HepG2 (cell line): ENCODE measurements around the gene DHX30. TPM values are rescaled to one million over a fixed set of nuclear protein-coding genes. Genes with fewer than 3 reads are reported as not detected.

Experiments used
- CEBPB ChIP-seq: IDR thresholded peaks from 2 replicates; pipeline ENCODE4 v1.6.1; 2011; ENCODE audit warnings: low read depth, low read length, improper control_type of control experiment, borderline replicate concordance
- FOXC1 ChIP-seq: sonication (generic); formaldehyde crosslinking; IDR thresholded peaks from 2 replicates; pipeline ENCODE4 v1.8.0; 2022; ENCODE audit warnings: mild to moderate bottlenecking, missing genetic modification reagents, borderline replicate concordance
- GLI4 ChIP-seq: sonication (generic); formaldehyde crosslinking; IDR thresholded peaks from 2 replicates; pipeline ENCODE4 v1.5.1; 2020; ENCODE audit warnings: missing genetic modification reagents, mild to moderate bottlenecking, moderate library complexity, borderline replicate concordance
- HCFC1 ChIP-seq: fragments of 150-350 bp; IDR thresholded peaks from 2 replicates; pipeline ENCODE4 v1.6.1; 2014; ENCODE audit warnings: low read depth, low read length
- HNRNPK ChIP-seq: fragments of 200-400 bp; formaldehyde crosslinking; IDR thresholded peaks from 2 replicates; pipeline ENCODE4 v1.6.1; 2018; ENCODE audit warnings: low read length, low read depth, moderate library complexity, mild to moderate bottlenecking; ENCODE audit not compliant: poor library complexity, severe bottlenecking
- IKZF4 ChIP-seq: sonication (generic); formaldehyde crosslinking; IDR thresholded peaks from 2 replicates; pipeline ENCODE4 v1.5.1; 2020; ENCODE audit warnings: borderline replicate concordance, mild to moderate bottlenecking, low read depth, missing genetic modification reagents; ENCODE audit errors: not compliant biosample characterization
- MIER2 ChIP-seq: IDR thresholded peaks from 2 replicates; pipeline ENCODE4 v1.6.1; 2016; ENCODE audit warnings: missing biosample characterization, missing genetic modification reagents
- RCOR2 ChIP-seq: IDR thresholded peaks from 2 replicates; pipeline ENCODE4 v1.6.1; 2016; ENCODE audit warnings: missing biosample characterization, missing genetic modification reagents
- RFX3 ChIP-seq: IDR thresholded peaks from 2 replicates; pipeline ENCODE4 v1.6.1; 2016; ENCODE audit warnings: missing biosample characterization, missing genetic modification reagents
- STAG1 ChIP-seq: sonication (generic); formaldehyde crosslinking; IDR thresholded peaks from 2 replicates; pipeline ENCODE4 v1.4.0; 2020; ENCODE audit warnings: missing genetic modification reagents
- ZBED4 ChIP-seq: sonication (generic); formaldehyde crosslinking; IDR thresholded peaks from 2 replicates; pipeline ENCODE4 v1.4.0; 2020; ENCODE audit warnings: missing genetic modification reagents, borderline replicate concordance
- ZBTB37 ChIP-seq: sonication (generic); formaldehyde crosslinking; IDR thresholded peaks from 2 replicates; pipeline ENCODE4 v1.4.0; 2020; ENCODE audit warnings: mild to moderate bottlenecking, missing genetic modification reagents
- ZNF260 ChIP-seq: sonication (generic); formaldehyde crosslinking; IDR thresholded peaks from 2 replicates; pipeline ENCODE4 v1.4.0; 2020; ENCODE audit warnings: missing genetic modification reagents, low read depth, mild to moderate bottlenecking, borderline replicate concordance
- ZNF382 ChIP-seq: sonication (generic); formaldehyde crosslinking; IDR thresholded peaks from 2 replicates; pipeline ENCODE4 v1.5.0; 2020; ENCODE audit warnings: missing genetic modification reagents, mild to moderate bottlenecking, borderline replicate concordance
- ZNF563 ChIP-seq: sonication (generic); formaldehyde crosslinking; IDR thresholded peaks from 2 replicates; pipeline ENCODE4 v1.8.0; 2022; ENCODE audit warnings: mild to moderate bottlenecking, moderate library complexity, missing genetic modification reagents
- ZNF589 ChIP-seq: sonication (generic); formaldehyde crosslinking; conservative IDR thresholded peaks from 2 replicates; pipeline ENCODE4 v1.8.0; 2022; ENCODE audit warnings: mild to moderate bottlenecking, moderate library complexity, missing genetic modification reagents
- ZSCAN31 ChIP-seq: sonication (generic); formaldehyde crosslinking; IDR thresholded peaks from 2 replicates; pipeline ENCODE4 v1.5.0; 2020; ENCODE audit warnings: low read depth, mild to moderate bottlenecking, missing genetic modification reagents
- polyA plus RNA-seq, 8 experiments: library from polyadenylated mRNA; depleted of rRNA in 3 of 8; stranded (reverse) in 7 of 8; unstranded in 1 of 8; fragments of >200 nt; fragmentation: Illumina TruSeq in 4 of 8; extraction: Trizol in 4 of 8; gene quantifications; 2 replicates each; pipeline versions ENCODE4 v1.2.1 to v1.2.3, GENCODE V29; 2011 to 2016; ENCODE audit warnings: low read depth in 4 of 8, missing spikeins in 1 of 8, mixed read lengths in 1 of 8; ENCODE audit not compliant: insufficient read depth in 1 of 8
- total RNA-seq, 5 experiments: library from RNA; depleted of rRNA; stranded (reverse); fragments of >200 nt; fragmentation: Illumina TruSeq; extraction: Trizol; gene quantifications; 2 replicates each; pipeline ENCODE4 v1.2.3, GENCODE V29; 2016; ENCODE audit warnings: low read depth in 1 of 5
- TF ChIP-seq, protein P1 (sequence below): sonication (generic); formaldehyde crosslinking; IDR thresholded peaks from 2 replicates; pipeline ENCODE4 v1.8.0; 2022; ENCODE audit warnings: missing genetic modification reagents, mild to moderate bottlenecking, borderline replicate concordance
- TF ChIP-seq, protein P2 (sequence below): IDR thresholded peaks from 2 replicates; pipeline ENCODE4 v1.6.1; 2012; ENCODE audit warnings: low read depth, low read length, improper control_type of control experiment

The DHX30 gene
- total and polyA plus RNA-seq, 2 of the 13 experiments (the other 11 are each of a cell fraction or from before 2014, with no cell fraction given): 30.6 to 59.4 TPM

DNA sequence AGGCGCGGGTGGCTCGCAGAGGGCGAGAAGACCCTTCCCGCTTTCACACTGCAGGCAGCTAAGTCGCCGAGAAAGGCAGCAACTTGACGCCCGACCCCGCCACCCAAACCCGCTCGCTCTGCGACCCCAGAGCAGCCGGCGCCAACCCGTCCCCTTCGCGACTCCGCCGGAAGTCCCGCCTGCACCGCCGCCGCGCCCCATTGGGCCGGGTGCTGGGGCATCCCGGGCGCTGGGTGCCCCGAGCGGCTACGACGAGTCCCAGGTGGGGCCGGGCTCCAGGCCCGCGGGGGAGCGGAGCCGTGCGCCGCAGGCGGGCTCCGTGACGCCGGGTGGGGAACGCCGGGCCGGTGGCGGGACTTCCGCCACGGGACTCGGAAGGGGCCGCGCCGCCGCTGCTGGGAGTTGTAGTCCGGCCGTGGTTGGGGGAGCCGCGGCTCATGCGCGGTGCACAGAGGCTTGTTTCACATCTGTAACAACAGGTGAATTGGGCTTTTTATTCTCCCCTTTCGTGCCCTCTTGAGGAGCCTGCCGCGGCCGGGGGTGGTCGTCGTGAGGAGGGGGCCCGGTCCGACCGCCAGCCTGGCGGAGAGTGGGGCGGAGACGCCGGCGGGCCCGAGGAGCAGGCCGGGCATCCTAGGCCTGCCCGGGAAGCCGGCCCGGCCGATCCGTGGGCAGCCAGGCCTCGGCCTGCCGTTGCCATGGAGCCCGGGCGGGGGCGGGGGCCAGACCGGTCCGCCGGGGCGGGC lies at the start of gene DHX30 (continued):
- TF ChIP-seq ZBTB37 (CRISPR knock-in tag): no peak
- peak; percentile 55 for TF ChIP-seq HNRNPK
- peak; percentile 41 for TF ChIP-seq ZNF563 (CRISPR knock-in tag)
- no peak for TF ChIP-seq RFX3
- no peak for TF ChIP-seq ZSCAN31 (CRISPR knock-in tag)
- peak; percentile 86 for TF ChIP-seq IKZF4
- no peak for TF ChIP-seq RCOR2 (CRISPR knock-in tag)
- TF ChIP-seq ZNF260 (CRISPR knock-in tag): no peak
- no peak for TF ChIP-seq FOXC1 (CRISPR knock-in tag)
- peak; percentile 63; the same call in 1 of the 2 replicates for TF ChIP-seq ZBED4 (CRISPR knock-in tag)
- no peak; the same call in 1 of the 2 replicates for TF ChIP-seq ZNF589 (CRISPR knock-in tag)
- TF ChIP-seq, protein P1, sequence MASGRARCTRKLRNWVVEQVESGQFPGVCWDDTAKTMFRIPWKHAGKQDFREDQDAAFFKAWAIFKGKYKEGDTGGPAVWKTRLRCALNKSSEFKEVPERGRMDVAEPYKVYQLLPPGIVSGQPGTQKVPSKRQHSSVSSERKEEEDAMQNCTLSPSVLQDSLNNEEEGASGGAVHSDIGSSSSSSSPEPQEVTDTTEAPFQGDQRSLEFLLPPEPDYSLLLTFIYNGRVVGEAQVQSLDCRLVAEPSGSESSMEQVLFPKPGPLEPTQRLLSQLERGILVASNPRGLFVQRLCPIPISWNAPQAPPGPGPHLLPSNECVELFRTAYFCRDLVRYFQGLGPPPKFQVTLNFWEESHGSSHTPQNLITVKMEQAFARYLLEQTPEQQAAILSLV (CRISPR knock-in tag): peak; percentile 60; the same call in 1 of the 2 replicates
- TF ChIP-seq, protein P2, sequence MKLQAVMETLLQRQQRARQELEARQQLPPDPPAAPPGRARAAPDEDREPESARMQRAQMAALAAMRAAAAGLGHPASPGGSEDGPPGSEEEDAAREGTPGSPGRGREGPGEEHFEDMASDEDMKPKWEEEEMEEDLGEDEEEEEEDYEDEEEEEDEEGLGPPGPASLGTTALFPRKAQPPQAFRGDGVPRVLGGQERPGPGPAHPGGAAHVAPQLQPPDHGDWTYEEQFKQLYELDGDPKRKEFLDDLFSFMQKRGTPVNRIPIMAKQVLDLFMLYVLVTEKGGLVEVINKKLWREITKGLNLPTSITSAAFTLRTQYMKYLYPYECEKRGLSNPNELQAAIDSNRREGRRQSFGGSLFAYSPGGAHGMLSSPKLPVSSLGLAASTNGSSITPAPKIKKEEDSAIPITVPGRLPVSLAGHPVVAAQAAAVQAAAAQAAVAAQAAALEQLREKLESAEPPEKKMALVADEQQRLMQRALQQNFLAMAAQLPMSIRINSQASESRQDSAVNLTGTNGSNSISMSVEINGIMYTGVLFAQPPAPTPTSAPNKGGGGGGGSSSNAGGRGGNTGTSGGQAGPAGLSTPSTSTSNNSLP: no peak
- no peak for TF ChIP-seq STAG1 (CRISPR knock-in tag)
- TF ChIP-seq MIER2 (CRISPR knock-in tag): no peak
- peak; percentile 83 for TF ChIP-seq HCFC1
- no peak for TF ChIP-seq ZNF382 (CRISPR knock-in tag)
- no peak for TF ChIP-seq GLI4
- TF ChIP-seq CEBPB: no peak
